IPS-18c (cell line): ENCODE measurements around the gene FAM107A.

Source experiments
- H3K4me3 ChIP-seq: 2 replicates; pipeline ENCODE4 v1.7.0; 2013; ENCODE audit warnings: low read depth, mild to moderate bottlenecking, low read length, moderate library complexity; ENCODE audit not compliant: insufficient read depth
- H3K9me3 ChIP-seq: one replicate; pipeline ENCODE4 v1.6.1; 2013; ENCODE audit warnings: mild to moderate bottlenecking, low read length, moderate library complexity; ENCODE audit not compliant: control insufficient read depth, insufficient read depth

Gene FAM107A

GRCh38 chr3:58603606-58604005 lies 26.4 kb upstream of the FAM107A start:
- H3K9me3 ChIP-seq, result no peaks in the 10 kb centered on the region
- H3K4me3 ChIP-seq, result no peak overlapping the region

GRCh38 chr3:58597770-58598310 lies 20.6 kb upstream of the FAM107A start:
- H3K9me3 ChIP-seq, result no peaks in the 10 kb centered on the region
- no peak overlapping the region for H3K4me3 ChIP-seq

DNA sequence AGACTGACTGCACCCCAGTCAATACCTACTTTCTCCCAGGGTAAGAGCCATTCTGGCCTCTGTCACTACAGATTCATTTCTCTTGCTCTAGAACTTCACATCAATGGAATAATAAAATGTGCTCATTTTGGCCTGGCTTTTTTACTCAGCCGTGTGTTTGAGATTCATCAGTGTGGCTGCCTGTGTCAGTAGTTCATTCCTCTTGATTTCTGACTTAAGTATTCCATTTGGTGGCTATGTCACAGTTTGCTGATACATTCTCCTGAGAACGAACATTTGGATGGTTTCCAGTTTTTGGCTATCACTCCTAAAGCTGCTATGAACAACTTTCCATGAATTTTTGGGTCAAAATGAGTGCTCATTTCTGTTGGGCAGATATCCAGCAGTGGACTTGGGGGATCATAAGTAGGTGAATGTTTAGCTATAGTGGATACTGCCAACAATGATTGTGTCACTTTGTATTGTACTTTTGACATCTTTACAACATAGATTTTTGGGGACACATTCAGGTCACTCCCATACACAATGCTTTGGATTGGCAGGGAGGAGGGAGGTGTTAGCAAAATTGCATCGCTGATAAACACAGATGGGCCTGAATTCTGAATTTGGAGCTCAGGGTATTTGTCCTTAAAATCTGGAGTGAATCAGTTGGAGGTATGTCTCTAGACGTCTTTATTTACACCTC lies 19.8 kb upstream of the FAM107A start:
- H3K9me3 ChIP-seq, result no peaks in the 10 kb centered on the region
- no peak overlapping the region for H3K4me3 ChIP-seq

DNA sequence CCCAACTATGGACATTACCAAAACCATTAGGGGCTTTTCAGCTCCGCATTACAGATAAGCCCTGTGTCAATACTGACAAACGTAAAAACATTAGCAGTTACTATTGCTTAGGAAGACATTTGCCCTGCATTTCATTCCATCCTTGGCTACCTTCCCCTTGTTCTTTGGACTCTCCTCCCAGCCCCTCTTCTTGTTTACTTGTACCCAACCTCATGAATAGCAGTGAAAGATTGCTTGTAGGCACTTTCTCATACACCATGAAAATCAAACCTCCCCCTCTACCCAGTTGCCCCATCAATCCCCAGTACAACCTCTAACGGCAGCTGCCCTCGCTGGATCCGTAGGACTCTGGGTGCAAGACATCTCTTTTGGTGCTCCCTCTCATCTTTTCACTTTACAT lies 16.9 kb upstream of the FAM107A start:
- Histone ChIP-seq H3K4me3 (no peak overlapping the region), H3K9me3 (no peaks in the 10 kb centered on the region)

DNA sequence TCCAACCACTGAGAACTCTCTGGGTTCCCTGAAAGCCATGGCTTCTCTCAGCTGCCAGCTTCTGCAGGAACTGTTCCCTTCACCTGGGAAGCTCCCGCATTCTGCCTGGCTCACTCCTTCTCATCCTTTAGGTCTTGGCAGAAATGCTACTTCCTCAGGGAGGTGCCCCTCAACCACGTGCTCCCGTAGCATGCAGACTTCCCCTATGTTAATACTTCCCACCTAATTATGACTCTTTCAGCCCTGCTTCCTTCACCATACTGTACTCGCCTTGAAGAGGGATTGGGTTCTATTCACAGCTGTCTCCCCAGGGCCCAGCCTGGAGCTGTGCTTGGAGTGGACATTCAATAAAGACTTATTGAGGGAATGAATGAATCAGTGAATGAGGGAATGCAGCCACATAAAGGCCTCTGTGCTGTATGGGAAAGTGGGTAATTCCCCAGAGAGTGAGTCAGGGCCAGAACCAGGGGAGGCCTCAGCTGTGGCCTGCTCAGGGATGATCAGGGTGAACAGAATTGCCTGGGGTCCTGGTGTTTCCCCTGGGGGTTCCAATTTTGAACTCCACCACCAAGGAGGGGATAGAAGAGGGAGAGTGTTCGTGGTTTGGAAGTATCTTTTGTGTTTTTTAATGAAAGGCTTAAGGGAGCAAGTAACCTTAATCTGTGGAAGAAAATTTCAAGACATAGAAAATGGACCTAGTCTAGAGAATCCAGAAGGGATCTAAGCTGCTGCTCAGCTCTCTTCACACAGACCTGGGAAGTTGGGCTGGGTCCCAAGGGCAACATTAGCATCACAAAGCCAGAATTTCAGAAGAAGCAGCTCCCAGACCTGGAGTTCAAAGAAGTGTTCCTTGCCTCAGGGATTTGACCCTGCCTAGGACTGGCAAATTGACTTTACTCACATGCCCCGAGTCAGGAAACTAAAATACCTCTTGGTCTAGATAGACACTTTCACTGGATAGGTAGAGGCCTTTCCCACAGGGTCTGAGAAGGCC lies 14.6 kb upstream of the FAM107A start:
- no peak overlapping the region for H3K4me3 ChIP-seq
- H3K9me3 ChIP-seq, result no peaks in the 10 kb centered on the region

DNA sequence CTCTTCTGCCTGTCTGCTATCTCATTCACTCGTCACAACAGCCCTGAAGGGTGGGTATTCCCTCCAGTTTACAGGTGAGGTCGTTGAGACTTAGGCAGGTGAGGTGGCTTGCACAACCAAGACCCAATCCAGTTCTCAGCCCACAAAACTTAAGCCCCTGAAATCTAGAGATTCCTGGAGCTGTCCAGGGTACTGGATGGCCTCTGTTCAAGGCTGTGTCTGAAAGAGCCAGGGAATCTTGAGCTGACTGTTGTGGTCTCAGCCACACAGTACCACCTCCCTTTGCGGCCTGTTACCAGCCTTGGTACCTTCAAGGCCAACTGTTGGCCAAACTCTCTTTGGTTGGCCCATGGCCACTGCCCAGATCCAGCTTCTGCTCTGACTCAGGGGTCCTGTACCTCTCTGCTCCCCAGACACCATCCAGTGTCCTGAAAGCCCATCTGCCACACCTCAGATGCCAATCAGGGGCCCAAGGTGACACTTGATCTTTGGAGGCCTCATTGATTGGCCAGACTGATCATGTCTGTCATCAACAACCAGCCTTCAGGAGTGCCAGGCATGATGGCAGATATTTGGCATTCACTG lies 10.9 kb upstream of the FAM107A start:
- Histone ChIP-seq H3K9me3 (peaks cover 2% of the 10 kb centered on the region), H3K4me3 (no peak overlapping the region)

GRCh38 chr3:58586776-58587192 lies 9.6 kb upstream of the FAM107A start:
- peaks cover 2% of the 10 kb centered on the region for H3K9me3 ChIP-seq
- H3K4me3 ChIP-seq, result peak overlapping the region; percentile 50

- Histone ChIP-seq H3K4me3 (no peak overlapping the region; the same call in 1 of the 2 replicates), H3K9me3 (peaks cover 2% of the 10 kb centered on the region)
These were observed 8.8 kb upstream of the FAM107A start for GRCh38 chr3:58585994-58586393.

DNA sequence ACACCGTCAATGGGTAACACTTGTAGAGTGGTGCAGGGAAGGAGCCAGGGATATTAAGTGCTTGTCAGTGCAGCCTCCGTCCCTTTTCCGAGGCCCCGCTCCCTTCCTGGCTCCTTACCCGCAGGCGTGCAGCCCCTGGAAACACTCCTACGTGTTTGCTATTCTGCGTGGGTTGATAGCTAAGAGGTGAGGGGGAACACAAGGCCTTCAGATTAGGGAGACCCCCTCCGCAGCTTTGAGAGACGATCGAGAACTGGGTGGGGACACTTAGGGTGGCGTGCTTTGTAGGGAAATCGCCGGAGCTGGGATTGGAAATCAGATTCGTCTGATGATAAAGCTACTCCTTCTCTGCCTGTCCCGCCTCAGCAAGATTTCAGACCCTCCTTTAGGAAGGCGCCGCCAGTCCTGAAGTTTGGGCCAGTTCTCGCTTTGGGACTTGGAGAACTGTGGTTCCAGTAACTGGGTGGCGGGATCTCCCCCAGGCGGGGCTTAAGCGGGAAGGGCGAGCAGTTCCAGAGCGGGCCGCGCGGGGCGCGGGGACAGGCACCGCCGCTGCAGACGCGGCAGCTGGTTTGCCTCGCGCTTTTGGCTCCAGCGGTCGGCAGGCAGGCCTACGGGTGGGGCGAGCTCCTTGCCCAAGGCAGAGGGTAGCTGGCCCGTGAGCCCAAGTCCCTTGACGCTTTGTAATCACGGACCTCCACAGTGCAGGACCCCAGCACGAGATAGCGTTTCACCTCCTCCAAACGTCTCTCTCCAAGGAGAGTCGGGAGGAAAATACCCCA lies 8.0 kb upstream of the FAM107A start:
- peak overlapping the region; percentile 5; the same call in 1 of the 2 replicates for H3K4me3 ChIP-seq
- H3K9me3 ChIP-seq, result peaks cover 2% of the 10 kb centered on the region

DNA sequence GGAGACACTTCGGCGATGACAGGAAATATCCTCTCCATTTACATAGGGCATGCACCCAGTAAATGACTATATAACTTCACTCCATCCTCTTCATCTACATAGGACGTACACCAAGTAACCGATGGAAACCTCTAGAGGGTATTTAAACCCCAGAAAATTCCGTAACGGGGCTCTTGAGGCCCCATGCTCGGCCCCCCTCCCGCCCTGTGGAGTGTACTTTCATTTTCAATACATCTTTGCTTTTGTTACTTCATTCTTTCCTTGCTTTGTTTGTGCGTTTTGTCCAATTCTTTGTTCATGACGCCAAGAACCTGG lies 7.5 kb upstream of the FAM107A start:
- H3K4me3 ChIP-seq, result no peak overlapping the region; the same call in 1 of the 2 replicates

DNA sequence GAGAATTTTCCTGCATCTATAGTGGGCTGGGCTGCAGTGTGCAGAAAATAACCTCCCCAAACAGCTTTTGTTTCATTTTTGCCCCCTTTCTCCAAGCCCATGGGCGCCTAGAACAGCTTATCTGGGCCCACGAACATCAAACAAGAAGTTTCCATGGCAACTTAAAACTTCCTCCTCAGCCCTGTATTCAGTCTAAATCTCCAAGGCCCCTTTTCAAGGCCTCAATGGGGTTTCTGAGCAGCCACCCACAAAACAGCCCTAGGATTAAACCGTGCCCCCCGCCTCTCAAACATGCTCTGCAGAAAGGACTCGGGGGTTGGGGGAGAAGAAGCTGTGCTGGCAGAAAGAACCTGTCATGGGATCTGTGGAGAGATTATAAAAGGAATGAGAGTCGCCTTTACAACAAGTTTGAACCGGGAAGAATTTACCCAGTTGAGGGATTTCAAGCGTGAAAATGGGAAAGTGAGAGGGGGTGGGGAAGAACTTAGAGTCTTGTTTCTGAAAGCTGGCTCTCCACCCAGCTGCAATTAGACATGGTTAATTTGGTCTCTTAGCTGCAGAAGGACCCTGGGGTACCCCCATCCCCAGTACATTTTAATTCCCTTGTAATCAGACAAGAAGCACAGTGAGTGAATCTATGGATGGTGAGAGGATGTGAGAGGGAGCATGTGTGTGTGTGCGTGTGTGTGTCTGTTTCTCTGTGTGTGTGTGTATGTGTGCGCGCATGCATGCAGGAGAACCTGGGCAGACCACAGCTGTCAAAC lies 4.3 kb upstream of the FAM107A start:
- Histone ChIP-seq H3K9me3 (peaks cover 2% of the 10 kb centered on the region), H3K4me3 (no peak overlapping the region; the same call in 1 of the 2 replicates)

More for the DNA sequence above, 7.5 kb upstream of the FAM107A start:
- H3K9me3 ChIP-seq, result peaks cover 2% of the 10 kb centered on the region

GRCh38 chr3:58580826-58581327 lies 3.7 kb upstream of the FAM107A start:
- Histone ChIP-seq H3K9me3 (no peaks in the 10 kb centered on the region), H3K4me3 (no peak overlapping the region)

DNA sequence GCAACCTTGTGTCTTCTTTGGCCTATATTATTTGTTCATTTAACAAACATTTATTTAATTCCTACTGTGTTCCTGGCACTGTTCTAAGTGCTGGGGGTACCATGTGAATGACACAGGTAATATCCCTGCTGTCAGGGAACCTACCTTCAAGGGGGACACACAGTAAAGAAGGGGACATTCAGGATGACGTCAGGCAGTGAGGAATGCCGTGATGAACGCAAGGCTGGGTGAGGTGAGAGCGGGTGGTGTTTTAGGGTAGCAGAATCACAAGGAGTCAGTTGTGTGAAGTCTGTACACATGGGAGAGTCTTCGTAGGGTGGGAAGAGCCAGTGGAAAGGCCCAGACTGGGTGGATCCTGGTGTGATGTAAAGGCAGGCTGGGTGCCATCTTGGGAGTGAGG lies 1.7 kb upstream of the FAM107A start:
- H3K4me3 ChIP-seq, result no peak overlapping the region
- no peaks in the 10 kb centered on the region for H3K9me3 ChIP-seq

DNA sequence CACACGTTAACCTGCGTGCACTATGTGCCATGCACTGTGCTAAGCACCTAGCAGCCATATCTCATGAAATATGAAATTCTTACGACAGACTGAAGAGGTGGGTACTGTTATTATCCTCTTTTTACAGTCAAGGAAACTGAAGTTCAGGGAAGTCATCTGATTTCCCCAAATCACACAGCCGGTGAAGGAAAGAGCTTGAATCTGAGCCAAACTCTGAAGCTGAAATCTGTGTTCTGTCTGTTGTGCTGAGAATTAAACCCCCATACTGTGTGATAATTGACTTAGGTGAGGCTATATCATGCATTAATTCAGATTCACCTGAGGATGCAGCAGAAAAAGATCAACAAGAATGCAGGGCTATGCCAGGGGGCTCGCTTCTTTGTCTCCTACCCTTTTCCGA lies 475 bp downstream of the FAM107A start:
- no peak overlapping the region for H3K4me3 ChIP-seq
- H3K9me3 ChIP-seq, result no peaks in the 10 kb centered on the region

GRCh38 chr3:58575971-58576652 lies 1.1 kb downstream of the FAM107A start:
- Histone ChIP-seq H3K4me3 (no peak overlapping the region), H3K9me3 (no peaks in the 10 kb centered on the region)

GRCh38 chr3:58574682-58575081 lies 2.5 kb downstream of the FAM107A start:
- no peaks in the 10 kb centered on the region for H3K9me3 ChIP-seq
- H3K4me3 ChIP-seq, result no peak overlapping the region
